Skin of body (tissue), 2 donors: ENCODE data around the gene UNC45B. TPM values are rescaled to one million over a fixed set of nuclear protein-coding genes. Genes with fewer than 3 reads are reported as not detected.
A peak's percentile ranks its signal among the peaks of the same experiment; 100 is the strongest.
"Not testable (repeated sequence)": the region's sequence is repeated elsewhere in the genome, so short reads cannot be mapped to it uniquely, and the experiment has no call there.

Experiments
- DNase-seq: peaks from one replicate; lab custom pipeline; 2025; lab: John Stamatoyannopoulos, UW
- total RNA-seq: library from RNA; depleted of rRNA; stranded (reverse); fragments of >200 nt; gene quantifications from one replicate; pipeline ENCODE4 v1.2.3, GENCODE V29; 2014

UNC45B gene
- total RNA-seq, 1 donor from 2014 or later = 13.3 TPM

- peak; percentile 46 for DNase-seq
These were observed 5.7 kb upstream of the UNC45B start, which contains the start of gene NLE1 for GRCh38 chr17:35141681-35142466. TSS of gene NLE1 (minus strand) at chr17:35142303. CDS start at chr17:35142275, 28 bp downstream.

DNA sequence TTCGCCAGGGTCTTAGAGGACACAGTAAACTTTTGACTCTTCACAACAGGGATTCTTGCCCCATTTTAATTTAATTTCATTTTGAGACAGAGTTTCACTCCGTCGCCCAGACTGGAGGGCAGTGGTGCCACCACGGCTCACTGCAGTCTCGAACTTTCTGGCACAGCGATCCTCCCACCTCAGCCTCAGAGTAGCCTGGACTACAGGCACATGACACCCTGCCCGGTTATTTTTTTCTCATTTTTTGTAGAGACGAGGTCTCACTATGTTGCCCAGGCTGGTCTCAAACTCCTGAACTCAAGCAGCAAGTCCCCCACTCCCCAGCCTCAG, 5.2 kb upstream of the UNC45B start:
- DNase-seq = no peak

DNA sequence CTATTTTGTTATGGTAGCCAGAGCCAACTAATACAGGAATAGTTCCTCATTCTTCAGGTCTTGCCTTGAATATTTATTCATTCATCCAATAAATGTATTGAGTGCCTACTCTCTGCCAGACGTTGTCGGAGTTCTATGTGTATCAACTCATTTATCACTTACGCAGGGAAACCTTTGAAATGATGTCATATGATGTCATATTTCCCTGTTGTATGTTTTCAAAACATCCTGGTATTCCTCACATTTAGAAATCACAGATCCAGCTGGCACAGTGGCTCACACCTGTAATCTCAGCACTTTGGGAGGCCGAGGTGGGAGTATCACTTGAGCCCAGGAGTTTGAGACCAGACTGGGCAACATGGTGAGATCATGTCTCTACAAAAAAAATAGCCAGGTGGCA, 2.8 kb upstream of the UNC45B start:
- DNase-seq = no peak

- no peak for DNase-seq
These were observed 1.3 kb upstream of the UNC45B start for GRCh38 chr17:35146214-35146833.

DNA sequence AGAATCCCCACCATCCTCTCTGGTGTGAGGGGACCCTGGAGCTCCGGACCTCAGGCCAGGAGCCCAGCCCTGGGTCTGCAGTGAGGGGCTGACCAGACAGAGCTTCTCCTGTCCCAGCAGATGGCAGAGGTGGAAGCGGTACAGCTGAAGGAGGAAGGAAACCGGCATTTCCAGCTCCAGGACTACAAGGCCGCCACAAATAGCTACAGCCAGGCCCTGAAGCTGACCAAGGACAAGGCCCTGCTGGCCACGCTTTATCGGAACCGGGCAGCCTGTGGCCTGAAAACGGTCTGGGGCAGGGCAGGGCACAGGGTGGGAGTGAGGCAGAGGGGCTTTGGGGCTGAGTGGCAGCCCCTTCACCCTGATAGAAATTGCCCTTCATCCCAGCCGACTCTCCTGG, 527 bp downstream of the UNC45B start:
- DNase-seq = no peak

DNA sequence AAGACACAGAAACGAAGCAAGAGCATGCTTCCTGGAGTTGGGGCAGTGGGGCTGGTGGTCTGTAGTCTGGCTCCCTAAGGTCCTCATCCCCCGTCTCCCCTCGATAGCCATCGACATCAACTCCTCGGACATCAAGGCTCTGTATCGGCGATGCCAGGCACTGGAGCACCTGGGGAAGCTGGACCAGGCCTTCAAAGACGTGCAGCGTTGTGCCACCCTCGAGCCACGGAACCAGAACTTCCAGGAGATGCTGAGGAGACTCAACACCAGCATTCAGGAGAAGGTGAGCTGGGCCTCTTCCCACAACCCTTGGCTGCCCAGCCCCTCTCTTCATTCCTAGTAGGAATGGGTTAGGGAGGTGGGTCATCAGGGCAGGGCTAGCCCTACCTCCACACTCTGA, 2.3 kb downstream of the UNC45B start:
- DNase-seq = no peak

- DNase-seq = not testable (repeated sequence)
These were observed 3.5 kb downstream of the UNC45B start for GRCh38 chr17:35151080-35151479.

DNA sequence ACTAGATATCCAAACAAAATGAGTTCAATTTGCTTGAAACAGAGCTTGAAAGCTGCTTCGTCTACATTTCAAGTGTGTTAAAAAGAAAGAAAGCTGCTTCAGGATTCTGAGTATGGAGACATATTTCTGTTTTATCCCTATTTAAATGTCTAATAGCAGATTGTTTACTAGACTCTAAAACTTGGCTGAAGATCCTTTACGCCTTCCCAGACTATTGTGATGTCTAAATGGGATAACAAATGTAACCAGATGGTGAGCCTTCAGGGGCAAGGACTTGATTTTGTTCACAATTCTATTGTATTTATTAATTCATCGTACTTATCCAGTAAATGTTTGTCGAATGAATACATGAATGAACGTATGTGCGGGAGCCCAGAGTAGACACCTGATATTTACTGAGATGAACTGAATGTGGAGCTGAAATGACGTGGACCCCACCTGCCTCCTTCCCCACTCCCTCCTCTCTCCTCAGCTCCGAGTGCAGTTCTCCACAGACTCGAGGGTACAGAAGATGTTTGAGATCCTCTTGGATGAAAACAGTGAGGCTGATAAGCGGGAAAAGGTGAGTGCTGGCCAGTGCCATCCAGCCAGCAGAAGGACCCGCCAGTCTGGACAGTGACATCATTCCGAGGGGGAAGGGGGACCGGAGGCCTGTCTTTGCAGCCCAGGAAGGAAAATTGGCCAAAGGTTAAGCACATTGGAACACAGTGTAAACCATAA, 5.0 kb downstream of the UNC45B start:
- no peak for DNase-seq

- DNase-seq = no peak
These were observed 6.9 kb downstream of the UNC45B start for GRCh38 chr17:35154196-35155165.

GRCh38 chr17:35155246-35155645, 7.6 kb downstream of the UNC45B start:
- DNase-seq = no peak

GRCh38 chr17:35159940-35160339, 12.3 kb downstream of the UNC45B start:
- no peak for DNase-seq

DNA sequence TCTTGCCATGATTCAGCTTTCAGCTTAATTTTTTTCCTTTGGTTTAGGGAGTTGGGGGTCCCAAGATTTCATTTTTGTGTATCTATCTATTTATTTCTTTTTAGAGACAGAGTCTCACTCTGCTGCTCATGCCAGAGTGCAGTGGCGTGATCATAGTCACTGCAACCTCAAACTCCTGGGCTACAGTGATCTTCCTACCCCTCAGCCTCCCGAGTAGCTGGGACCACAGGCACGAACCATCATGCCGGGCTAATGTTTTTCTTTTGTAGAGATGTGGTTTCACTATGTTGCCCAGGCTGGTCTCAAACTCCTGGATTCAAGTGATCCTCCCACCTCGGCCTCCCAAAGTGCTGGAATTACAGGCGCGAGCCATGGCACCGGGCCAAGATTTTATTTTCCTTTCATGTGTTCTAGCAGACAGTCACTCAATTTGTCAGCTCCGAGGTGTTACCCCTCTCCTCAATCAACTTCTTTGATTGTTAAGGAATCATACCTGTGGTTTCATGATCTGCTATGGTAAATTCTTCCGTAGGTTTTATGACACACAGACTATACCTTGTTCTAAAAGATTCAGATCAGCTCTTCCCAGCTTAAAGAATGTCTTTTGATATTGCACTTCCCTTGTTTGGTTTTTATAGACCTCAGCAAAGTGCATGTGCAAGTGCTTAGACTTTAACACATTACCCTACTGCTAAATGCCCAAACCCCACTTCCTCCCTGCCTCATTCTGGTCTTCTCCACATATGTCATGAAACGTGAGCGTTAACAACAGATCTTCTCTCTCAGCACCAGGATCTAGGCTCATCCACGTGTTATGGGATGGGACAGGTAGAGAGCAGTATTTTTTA, 13.0 kb downstream of the UNC45B start:
- no peak for DNase-seq

DNA sequence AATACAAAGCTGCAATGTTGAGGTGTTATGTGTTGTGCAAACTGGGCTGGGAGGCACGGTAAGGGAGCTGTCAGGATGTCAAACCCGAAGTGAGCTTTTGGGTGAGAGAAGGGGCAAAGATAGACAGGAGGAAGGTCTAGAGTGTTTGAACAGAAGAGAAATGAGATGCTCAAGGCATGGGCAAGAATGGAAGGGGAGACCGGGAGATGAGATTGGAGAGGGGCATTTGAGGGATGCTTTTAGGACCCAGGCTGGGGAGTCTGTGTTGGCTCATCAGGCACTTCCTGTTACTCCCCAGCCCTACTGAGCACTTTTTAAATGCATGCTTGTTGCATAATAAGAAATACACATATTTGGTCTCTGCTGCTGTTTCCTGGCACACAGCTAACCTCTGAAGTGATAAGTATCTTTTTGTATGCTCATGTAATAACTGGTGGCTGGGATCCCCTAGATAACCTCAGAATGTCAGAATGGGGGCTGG, 13.7 kb downstream of the UNC45B start:
- no peak for DNase-seq

DNA sequence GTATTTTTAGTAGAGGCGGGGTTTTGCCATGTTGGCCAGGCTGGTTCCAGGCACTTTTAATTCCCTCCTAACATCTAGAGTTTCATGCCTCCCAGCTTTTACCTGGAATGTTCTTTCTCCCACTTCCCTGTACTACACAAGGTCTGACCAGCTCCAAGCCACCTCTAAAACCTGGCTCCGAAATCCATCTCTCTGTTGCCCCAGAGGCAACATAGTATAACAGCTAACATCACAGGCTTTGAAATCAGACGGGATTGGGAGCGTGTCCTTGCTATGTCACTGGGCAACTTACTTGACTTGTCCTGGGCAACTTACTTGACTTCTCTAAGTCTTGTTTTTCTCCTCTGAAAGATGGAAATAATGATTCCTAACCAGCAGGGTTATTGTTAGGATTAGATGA, 15.1 kb downstream of the UNC45B start:
- DNase-seq = no peak

- DNase-seq = no peak
These were observed 16.3 kb downstream of the UNC45B start for GRCh38 chr17:35163886-35164285.

GRCh38 chr17:35164716-35165115, 17.1 kb downstream of the UNC45B start:
- DNase-seq = no peak

GRCh38 chr17:35166526-35166925, 18.9 kb downstream of the UNC45B start:
- DNase-seq = no peak

- no peak for DNase-seq
These were observed 19.4 kb downstream of the UNC45B start for GRCh38 chr17:35167046-35167445.

GRCh38 chr17:35167666-35168065, 20.0 kb downstream of the UNC45B start:
- DNase-seq = no peak

GRCh38 chr17:35169835-35170363, 22.3 kb downstream of the UNC45B start:
- DNase-seq = no peak
